Neural cell (in vitro differentiated cells): ENCODE data around the gene GABBR2. TPM values are rescaled to one million over a fixed set of nuclear protein-coding genes. Genes with fewer than 3 reads are reported as not detected.

ENCODE experiments used
- H2AFZ ChIP-seq: fragments of 200-600, 300-800 bp; sonication (generic), shearing (Covaris generic); 2 replicates; pipeline ENCODE4 v1.6.0; 2014; ENCODE audit warnings: low read depth, mild to moderate bottlenecking, antibody characterized with exemption, low read length, moderate library complexity
- H3F3A ChIP-seq: fragments of 200-600 bp; shearing (Covaris generic); 2 replicates; pipeline ENCODE4 v1.6.1; 2016; ENCODE audit warnings: mild to moderate bottlenecking, moderate library complexity, mixed read lengths, antibody characterized with exemption, low read length; ENCODE audit not compliant: insufficient read depth, poor library complexity, severe bottlenecking
- H3K27ac ChIP-seq: fragments of 200-600, 300-800 bp; sonication (generic), shearing (Covaris generic); 2 replicates; pipeline ENCODE4 v1.5.1; 2014; ENCODE audit warnings: mild to moderate bottlenecking, low read length, moderate library complexity
- H3K27me3 ChIP-seq: fragments of 300-800, 200-600 bp; sonication (generic), shearing (Covaris generic); 2 replicates; pipeline ENCODE4 v1.6.0; 2014; ENCODE audit warnings: mild to moderate bottlenecking, low read depth, low read length, moderate library complexity; ENCODE audit not compliant: insufficient read depth
- H3K36me3 ChIP-seq: fragments of 300-800, 200-600 bp; sonication (generic), shearing (Covaris generic); 2 replicates; pipeline ENCODE4 v1.5.1; 2014; ENCODE audit warnings: mild to moderate bottlenecking, antibody characterized with exemption, low read length, moderate library complexity; ENCODE audit not compliant: insufficient read depth
- H3K4me2 ChIP-seq: fragments of 300-800, 200-600 bp; sonication (generic), shearing (Covaris generic); 2 replicates; pipeline ENCODE4 v1.6.0; 2014; ENCODE audit warnings: mild to moderate bottlenecking, low read length
- H3K4me3 ChIP-seq: fragments of 300-800, 200-600 bp; sonication (generic), shearing (Covaris generic); 2 replicates; pipeline ENCODE4 v1.5.1; 2014; ENCODE audit warnings: mild to moderate bottlenecking, low read length, moderate library complexity
- H3K79me2 ChIP-seq: fragments of 200-600 bp; shearing (Covaris generic); replicated peaks from 2 replicates; pipeline ENCODE4 v1.6.0; 2014; ENCODE audit warnings: mild to moderate bottlenecking, low read length, moderate library complexity; ENCODE audit not compliant: insufficient read depth
- H3K9ac ChIP-seq: fragments of 300-800, 200-600 bp; sonication (generic), shearing (Covaris generic); 2 replicates; pipeline ENCODE4 v1.6.1; 2016; ENCODE audit warnings: mild to moderate bottlenecking, low read length, mixed read lengths
- H3K9me2 ChIP-seq: fragments of 200-600 bp; shearing (Covaris generic); 2 replicates; pipeline ENCODE4 v1.6.1; 2016; ENCODE audit warnings: mild to moderate bottlenecking, low read length, mixed read lengths; ENCODE audit not compliant: insufficient read depth
- H3K9me3 ChIP-seq: fragments of 200-600, 300-800 bp; sonication (generic), shearing (Covaris generic); 2 replicates; pipeline ENCODE4 v1.6.1; 2016; ENCODE audit warnings: mild to moderate bottlenecking, mixed run types, low read length, moderate library complexity, mixed read lengths
- H4K20me1 ChIP-seq: fragments of 200-600 bp; shearing (Covaris generic); 2 replicates; pipeline ENCODE4 v1.6.1; 2016; ENCODE audit warnings: mild to moderate bottlenecking, mixed run types; ENCODE audit not compliant: insufficient read depth
- EP300 ChIP-seq: fragments of 450-650 bp; conservative IDR thresholded peaks from 2 replicates; pipeline ENCODE4 v1.6.1; 2014; ENCODE audit warnings: antibody characterized with exemption, mild to moderate bottlenecking, moderate library complexity; ENCODE audit not compliant: poor library complexity, severe bottlenecking
- EZH2 ChIP-seq: fragments of 200-600, 300-800 bp; shearing (Covaris generic), sonication (generic); IDR thresholded peaks from 2 replicates; pipeline ENCODE4 v1.6.1; 2014; ENCODE audit warnings: antibody characterized with exemption, low read length, borderline replicate concordance, mild to moderate bottlenecking; ENCODE audit not compliant: insufficient read depth, poor library complexity, severe bottlenecking
- MXI1 ChIP-seq: fragments of 450-650 bp; conservative IDR thresholded peaks from 2 replicates; pipeline ENCODE4 v1.6.1; 2014; ENCODE audit warnings: antibody characterized with exemption, mild to moderate bottlenecking; ENCODE audit not compliant: poor library complexity, severe bottlenecking
- POLR2AphosphoS5 ChIP-seq: IDR thresholded peaks from 2 replicates; pipeline ENCODE4 v1.6.1; 2012
- RAD21 ChIP-seq: fragments of 450-650 bp; conservative IDR thresholded peaks from 2 replicates; pipeline ENCODE4 v1.6.1; 2014; ENCODE audit warnings: antibody characterized with exemption, mild to moderate bottlenecking, moderate library complexity
- SMC3 ChIP-seq: fragments of 450-650 bp; conservative IDR thresholded peaks from 2 replicates; pipeline ENCODE4 v1.6.1; 2014; ENCODE audit warnings: antibody characterized with exemption, mild to moderate bottlenecking, moderate library complexity; ENCODE audit not compliant: poor library complexity
- TAF1 ChIP-seq: IDR thresholded peaks from 2 replicates; pipeline ENCODE4 v1.6.1; 2012; ENCODE audit warnings: low read depth
- polyA plus RNA-seq: library from polyadenylated mRNA; depleted of rRNA; stranded (reverse); fragments of >200 nt; gene quantifications from 2 replicates; pipeline ENCODE4 v1.2.3, GENCODE V29; 2014
- TF ChIP-seq, protein P1 (sequence below): IDR thresholded peaks from 2 replicates; pipeline ENCODE4 v1.6.1; 2012; ENCODE audit warnings: borderline replicate concordance
- TF ChIP-seq, protein P2 (sequence below): fragments of 450-650 bp; IDR thresholded peaks from 2 replicates; pipeline ENCODE4 v1.5.1; 2014; ENCODE audit warnings: antibody characterized with exemption, mild to moderate bottlenecking, moderate library complexity; ENCODE audit not compliant: poor library complexity, severe bottlenecking

The GABBR2 gene
- polyA plus RNA-seq, 1 donor from 2014 or later = 7.1 TPM

DNA sequence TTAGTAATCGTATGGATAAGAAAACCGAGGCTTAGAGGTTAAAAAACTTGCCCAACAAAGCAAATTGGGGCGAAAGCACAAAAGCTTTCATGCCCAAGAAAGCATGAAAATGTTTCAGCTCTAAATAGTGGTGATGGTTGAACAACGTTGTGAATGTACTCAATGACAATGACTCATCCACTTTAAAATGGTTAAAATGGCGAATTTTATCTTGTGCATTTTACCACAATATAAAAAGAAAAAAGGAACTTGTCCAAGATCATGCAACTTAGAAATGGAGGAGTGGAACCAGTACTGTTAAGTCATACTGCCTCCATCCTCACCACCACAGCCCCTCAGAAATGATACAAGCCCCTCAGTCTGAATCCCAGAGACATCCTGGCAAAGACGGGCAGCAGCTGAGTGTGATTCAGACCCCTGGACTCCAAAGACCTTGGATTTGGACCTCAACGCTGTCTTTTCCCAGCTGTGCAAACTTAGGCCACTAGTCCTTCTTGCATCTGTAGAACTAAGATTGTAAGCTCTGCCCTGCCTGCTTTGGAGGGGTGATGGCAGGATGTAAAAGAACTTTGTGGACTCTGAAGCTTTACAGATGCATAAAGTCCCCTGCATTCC lies 158.4 kb downstream of the GABBR2 start:
- no peak overlapping the region for H3K4me3 ChIP-seq
- H3K27ac ChIP-seq = no peak overlapping the region
- no peaks in the 10 kb centered on the region for H3K9me2 ChIP-seq
- peaks cover 6% of the 10 kb centered on the region for H3K9me3 ChIP-seq
- no peaks in the 10 kb centered on the region for H3F3A ChIP-seq
- H3K27me3 ChIP-seq = peaks cover 31% of the 10 kb centered on the region
- no peak overlapping the region for H3K9ac ChIP-seq
- TF ChIP-seq EP300 (no peak), SMC3 (no peak), TAF1 (no peak), EZH2 (no peak), POLR2AphosphoS5 (no peak)
- TF ChIP-seq, protein P1, sequence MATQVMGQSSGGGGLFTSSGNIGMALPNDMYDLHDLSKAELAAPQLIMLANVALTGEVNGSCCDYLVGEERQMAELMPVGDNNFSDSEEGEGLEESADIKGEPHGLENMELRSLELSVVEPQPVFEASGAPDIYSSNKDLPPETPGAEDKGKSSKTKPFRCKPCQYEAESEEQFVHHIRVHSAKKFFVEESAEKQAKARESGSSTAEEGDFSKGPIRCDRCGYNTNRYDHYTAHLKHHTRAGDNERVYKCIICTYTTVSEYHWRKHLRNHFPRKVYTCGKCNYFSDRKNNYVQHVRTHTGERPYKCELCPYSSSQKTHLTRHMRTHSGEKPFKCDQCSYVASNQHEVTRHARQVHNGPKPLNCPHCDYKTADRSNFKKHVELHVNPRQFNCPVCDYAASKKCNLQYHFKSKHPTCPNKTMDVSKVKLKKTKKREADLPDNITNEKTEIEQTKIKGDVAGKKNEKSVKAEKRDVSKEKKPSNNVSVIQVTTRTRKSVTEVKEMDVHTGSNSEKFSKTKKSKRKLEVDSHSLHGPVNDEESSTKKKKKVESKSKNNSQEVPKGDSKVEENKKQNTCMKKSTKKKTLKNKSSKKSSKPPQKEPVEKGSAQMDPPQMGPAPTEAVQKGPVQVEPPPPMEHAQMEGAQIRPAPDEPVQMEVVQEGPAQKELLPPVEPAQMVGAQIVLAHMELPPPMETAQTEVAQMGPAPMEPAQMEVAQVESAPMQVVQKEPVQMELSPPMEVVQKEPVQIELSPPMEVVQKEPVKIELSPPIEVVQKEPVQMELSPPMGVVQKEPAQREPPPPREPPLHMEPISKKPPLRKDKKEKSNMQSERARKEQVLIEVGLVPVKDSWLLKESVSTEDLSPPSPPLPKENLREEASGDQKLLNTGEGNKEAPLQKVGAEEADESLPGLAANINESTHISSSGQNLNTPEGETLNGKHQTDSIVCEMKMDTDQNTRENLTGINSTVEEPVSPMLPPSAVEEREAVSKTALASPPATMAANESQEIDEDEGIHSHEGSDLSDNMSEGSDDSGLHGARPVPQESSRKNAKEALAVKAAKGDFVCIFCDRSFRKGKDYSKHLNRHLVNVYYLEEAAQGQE = no peak
- TF ChIP-seq, protein P2, sequence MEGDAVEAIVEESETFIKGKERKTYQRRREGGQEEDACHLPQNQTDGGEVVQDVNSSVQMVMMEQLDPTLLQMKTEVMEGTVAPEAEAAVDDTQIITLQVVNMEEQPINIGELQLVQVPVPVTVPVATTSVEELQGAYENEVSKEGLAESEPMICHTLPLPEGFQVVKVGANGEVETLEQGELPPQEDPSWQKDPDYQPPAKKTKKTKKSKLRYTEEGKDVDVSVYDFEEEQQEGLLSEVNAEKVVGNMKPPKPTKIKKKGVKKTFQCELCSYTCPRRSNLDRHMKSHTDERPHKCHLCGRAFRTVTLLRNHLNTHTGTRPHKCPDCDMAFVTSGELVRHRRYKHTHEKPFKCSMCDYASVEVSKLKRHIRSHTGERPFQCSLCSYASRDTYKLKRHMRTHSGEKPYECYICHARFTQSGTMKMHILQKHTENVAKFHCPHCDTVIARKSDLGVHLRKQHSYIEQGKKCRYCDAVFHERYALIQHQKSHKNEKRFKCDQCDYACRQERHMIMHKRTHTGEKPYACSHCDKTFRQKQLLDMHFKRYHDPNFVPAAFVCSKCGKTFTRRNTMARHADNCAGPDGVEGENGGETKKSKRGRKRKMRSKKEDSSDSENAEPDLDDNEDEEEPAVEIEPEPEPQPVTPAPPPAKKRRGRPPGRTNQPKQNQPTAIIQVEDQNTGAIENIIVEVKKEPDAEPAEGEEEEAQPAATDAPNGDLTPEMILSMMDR = no peak
- no peaks in the 10 kb centered on the region for H3K79me2 ChIP-seq
- no peak overlapping the region for H3K4me2 ChIP-seq
- no peaks in the 10 kb centered on the region for H3K36me3 ChIP-seq
- no peak overlapping the region for H2AFZ ChIP-seq
- H4K20me1 ChIP-seq = no peaks in the 10 kb centered on the region

DNA sequence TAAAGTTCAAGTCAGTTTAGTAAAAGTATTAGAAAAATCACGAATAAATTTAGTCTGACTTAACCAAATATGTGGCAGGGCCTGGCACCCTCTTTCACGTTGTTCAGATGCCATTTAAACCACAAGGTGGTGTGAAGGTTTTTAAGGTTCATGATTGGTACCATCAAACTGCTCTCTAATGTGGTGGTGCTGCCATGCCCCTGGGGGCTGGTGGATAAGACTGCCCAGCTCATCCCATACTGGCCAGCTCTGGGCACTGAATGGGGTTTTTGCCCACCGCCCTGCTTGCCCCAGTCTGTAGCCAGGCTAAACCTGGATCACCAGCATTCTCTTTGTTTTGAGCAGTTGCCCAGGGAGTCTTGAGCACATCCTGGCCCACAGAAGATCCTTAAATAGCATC lies 159.3 kb downstream of the GABBR2 start:
- no peaks in the 10 kb centered on the region for H4K20me1 ChIP-seq
- H3K9me3 ChIP-seq = peaks cover 6% of the 10 kb centered on the region
- H2AFZ ChIP-seq = no peak overlapping the region

More for the DNA sequence above, 159.3 kb downstream of the GABBR2 start:
- no peaks in the 10 kb centered on the region for H3K79me2 ChIP-seq
- TF ChIP-seq, protein P2 = no peak
- TF ChIP-seq EZH2 (no peak), EP300 (no peak), SMC3 (no peak), RAD21 (no peak), MXI1 (no peak), TAF1 (no peak), POLR2AphosphoS5 (no peak)
- TF ChIP-seq, protein P1 = no peak
- H3K27ac ChIP-seq = no peak overlapping the region
- H3K36me3 ChIP-seq = no peaks in the 10 kb centered on the region
- no peaks in the 10 kb centered on the region for H3F3A ChIP-seq
- H3K9ac ChIP-seq = no peak overlapping the region
- no peak overlapping the region for H3K4me2 ChIP-seq
- H3K4me3 ChIP-seq = no peak overlapping the region
- H3K27me3 ChIP-seq = peaks cover 27% of the 10 kb centered on the region
- no peaks in the 10 kb centered on the region for H3K9me2 ChIP-seq
